ENCODE data around the gene TMEM92.
A peak's percentile ranks its signal among the peaks of the same experiment; 100 is the strongest.
"Not testable (repeated sequence)": the region's sequence is repeated elsewhere in the genome, so short reads cannot be mapped to it uniquely, and the experiment has no call there.

The TMEM92 gene

DNA sequence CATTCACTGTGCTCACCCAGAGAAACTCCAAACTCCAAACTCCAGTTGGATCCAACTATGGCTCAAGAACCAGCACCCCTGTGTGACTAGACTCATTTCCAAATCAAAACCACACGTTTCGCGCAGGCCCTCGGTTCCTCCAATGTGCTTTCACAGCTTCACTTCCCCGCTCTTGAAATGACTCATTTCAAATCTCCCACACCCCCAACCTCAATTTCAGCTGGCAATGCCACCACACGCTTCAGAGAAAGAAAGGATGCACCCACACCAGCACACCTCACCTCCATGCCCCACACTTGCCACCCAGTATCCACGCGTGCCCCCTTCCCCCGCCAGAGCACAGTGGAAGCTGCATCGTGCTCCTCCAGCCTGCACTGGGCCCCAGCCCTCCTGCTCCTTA is 9.0 kb downstream of the TMEM92 start:
- H2BK12ac ChIP-seq (ENCODE audit: low read length): peak overlapping the region; percentile 26
- H3K23ac ChIP-seq (ENCODE audit: low read depth, low read length, poor library complexity): no peak overlapping the region
- H4K8ac ChIP-seq (ENCODE audit: low read depth, low read length): no peak overlapping the region
- peaks cover 0 to 33% (median 0%) of the 10 kb centered on the region in 3 experiments for H3K27me3 ChIP-seq (ENCODE audit: control insufficient read depth in 3 of 3, insufficient read depth in 3 of 3, low read depth in 1 of 3, low read length in 3 of 3)
- no peaks in the 10 kb centered on the region for H3K9me3 ChIP-seq (replicated peaks in 1 of 2; ENCODE audit: control insufficient read depth in 2 of 2, insufficient read depth in 1 of 2, low read depth in 1 of 2, low read length in 2 of 2)
- H3K4me3 ChIP-seq (ENCODE audit: low read length in 2 of 2): no peak overlapping the region
- H3K14ac ChIP-seq (ENCODE audit: low read length): peak overlapping the region; percentile 67
- no peak overlapping the region for H4K91ac ChIP-seq (ENCODE audit: low read depth, low read length, poor library complexity)
- H2BK5ac ChIP-seq (ENCODE audit: low read length): no peak overlapping the region
- WGBS, 2 donors (ENCODE audit: extremely low coverage in 2 of 2, insufficient read length in 2 of 2, insufficient replicate concordance in 1 of 2): no CpG with 5 or more reads among the region's 10 CpGs
- no peak overlapping the region for H2BK15ac ChIP-seq (ENCODE audit: low read length)
- H3K4ac ChIP-seq (ENCODE audit: low read length): no peak overlapping the region
- H3K79me1 ChIP-seq (ENCODE audit: low read depth, low read length): no peaks in the 10 kb centered on the region
- H3K36me3 ChIP-seq (replicated peaks in 1 of 2; ENCODE audit: control insufficient read depth in 2 of 2, insufficient read depth in 2 of 2, low read length in 2 of 2): no peaks in the 10 kb centered on the region
- no peak for DNase-seq (ENCODE audit: low spot score)
- peak overlapping the region; percentile 21 for H3K18ac ChIP-seq (ENCODE audit: low read length)
- H2AK5ac ChIP-seq (ENCODE audit: low read depth, low read length): peak overlapping the region; percentile 31
- no peak overlapping the region for H2BK120ac ChIP-seq (ENCODE audit: low read depth, low read length)
- no peak overlapping the region for H3K27ac ChIP-seq (replicated peaks; ENCODE audit: low read length)
- H3K4me1 ChIP-seq (ENCODE audit: control insufficient read depth in 2 of 2, insufficient read depth in 1 of 2, low read depth in 1 of 2, low read length in 2 of 2): peaks cover 0 to 10% of the 10 kb centered on the region in 2 donors
- H2AFZ ChIP-seq (ENCODE audit: low read length): no peak overlapping the region
- peak overlapping the region; percentile 61 for H3K9ac ChIP-seq (ENCODE audit: low read depth, low read length, poor library complexity)
- H3K4me2 ChIP-seq (ENCODE audit: insufficient read depth, low read length, poor library complexity, severe bottlenecking): no peak overlapping the region

DNA sequence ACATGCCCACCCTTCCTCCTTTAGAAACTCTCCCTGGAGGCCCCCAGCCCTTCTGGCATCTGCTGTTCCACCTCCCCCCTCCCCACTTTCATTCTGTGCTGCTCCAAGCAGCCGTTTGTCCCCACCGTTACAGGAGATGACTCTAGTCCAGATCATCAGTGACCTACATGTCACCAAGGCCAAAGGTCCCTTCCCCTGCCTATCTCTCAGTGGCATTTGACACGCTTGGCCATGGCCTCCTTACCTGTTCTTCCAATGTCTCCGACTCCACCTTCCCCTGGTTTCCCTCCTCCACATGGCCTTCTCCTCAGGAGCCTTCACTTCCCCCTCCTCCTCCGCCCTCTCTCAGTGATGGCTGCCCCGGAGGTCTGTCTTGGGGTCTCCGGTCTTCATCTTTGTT is 9.4 kb downstream of the TMEM92 start:
- no peak overlapping the region for H2AFZ ChIP-seq (ENCODE audit: low read length)
- no peaks in the 10 kb centered on the region for H3K9me3 ChIP-seq (replicated peaks in 1 of 2; ENCODE audit: control insufficient read depth in 2 of 2, insufficient read depth in 1 of 2, low read depth in 1 of 2, low read length in 2 of 2)
- H3K4ac ChIP-seq (ENCODE audit: low read length): no peak overlapping the region
- H3K9ac ChIP-seq (ENCODE audit: low read depth, low read length, poor library complexity): no peak overlapping the region
- no peak overlapping the region for H3K4me2 ChIP-seq (ENCODE audit: insufficient read depth, low read length, poor library complexity, severe bottlenecking)
- peak overlapping the region; percentile 31 for H2AK5ac ChIP-seq (ENCODE audit: low read depth, low read length)
- H3K4me1 ChIP-seq (ENCODE audit: control insufficient read depth in 2 of 2, insufficient read depth in 1 of 2, low read depth in 1 of 2, low read length in 2 of 2): peaks cover 0 to 10% of the 10 kb centered on the region in 2 donors
- no peak overlapping the region for H4K91ac ChIP-seq (ENCODE audit: low read depth, low read length, poor library complexity)
- no peak for DNase-seq (ENCODE audit: low spot score)
- no peak overlapping the region for H2BK5ac ChIP-seq (ENCODE audit: low read length)
- no peak overlapping the region for H3K27ac ChIP-seq (replicated peaks; ENCODE audit: low read length)
- no peak overlapping the region for H3K4me3 ChIP-seq (ENCODE audit: low read length in 2 of 2)
- peak overlapping the region; percentile 86 for H3K23ac ChIP-seq (ENCODE audit: low read depth, low read length, poor library complexity)
- H3K36me3 ChIP-seq (replicated peaks in 1 of 2; ENCODE audit: control insufficient read depth in 2 of 2, insufficient read depth in 2 of 2, low read length in 2 of 2): no peaks in the 10 kb centered on the region
- H3K18ac ChIP-seq (ENCODE audit: low read length): peak overlapping the region; percentile 77
- WGBS, 2 donors (ENCODE audit: extremely low coverage in 2 of 2, insufficient read length in 2 of 2, insufficient replicate concordance in 1 of 2): no CpG with 5 or more reads among the region's 7 CpGs
- H3K79me1 ChIP-seq (ENCODE audit: low read depth, low read length): no peaks in the 10 kb centered on the region
- no peak overlapping the region for H2BK15ac ChIP-seq (ENCODE audit: low read length)
- peaks cover 0 to 33% (median 0%) of the 10 kb centered on the region in 3 experiments for H3K27me3 ChIP-seq (ENCODE audit: control insufficient read depth in 3 of 3, insufficient read depth in 3 of 3, low read depth in 1 of 3, low read length in 3 of 3)
- no peak overlapping the region for H2BK120ac ChIP-seq (ENCODE audit: low read depth, low read length)
- no peak overlapping the region for H2BK12ac ChIP-seq (ENCODE audit: low read length)
- H4K8ac ChIP-seq (ENCODE audit: low read depth, low read length): no peak overlapping the region
- peak overlapping the region; percentile 67 for H3K14ac ChIP-seq (ENCODE audit: low read length)

DNA sequence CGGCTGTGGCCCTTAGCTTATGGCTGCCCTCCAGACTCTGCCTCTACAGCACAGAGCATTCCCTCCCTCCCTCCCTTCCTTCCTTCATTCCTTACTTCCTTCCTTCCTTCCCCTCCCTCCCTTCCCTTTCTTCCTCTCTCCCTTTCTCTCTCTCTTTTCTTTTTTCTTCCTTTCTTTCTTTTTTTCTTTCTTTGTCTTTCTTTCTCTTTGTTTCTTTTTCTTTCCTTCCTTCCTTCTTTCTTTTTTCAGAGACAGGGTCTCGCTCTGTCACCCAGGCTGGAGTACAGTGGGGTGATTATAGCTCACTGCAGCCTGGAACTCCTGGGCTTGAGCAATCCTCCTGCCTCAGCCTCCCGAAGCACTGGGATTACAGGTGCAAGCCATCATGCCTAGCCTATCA is 11.7 kb downstream of the TMEM92 start:
- Histone ChIP-seq H3K27me3 (ENCODE audit: control insufficient read depth in 3 of 3, insufficient read depth in 3 of 3, low read depth in 1 of 3, low read length in 3 of 3) (peaks cover 0 to 39% (median 0%) of the 10 kb centered on the region in 3 experiments), H3K36me3 (replicated peaks in 1 of 2; ENCODE audit: control insufficient read depth in 2 of 2, insufficient read depth in 2 of 2, low read length in 2 of 2) (no peaks in the 10 kb centered on the region), H2BK120ac (ENCODE audit: low read depth, low read length) (no peak overlapping the region), H3K9me3 (replicated peaks in 1 of 2; ENCODE audit: control insufficient read depth in 2 of 2, insufficient read depth in 1 of 2, low read depth in 1 of 2, low read length in 2 of 2) (no peaks in the 10 kb centered on the region), H3K4ac (ENCODE audit: low read length) (no peak overlapping the region), H2BK15ac (ENCODE audit: low read length) (no peak overlapping the region), H2BK5ac (ENCODE audit: low read length) (no peak overlapping the region), H2AFZ (ENCODE audit: low read length) (no peak overlapping the region), H3K4me2 (ENCODE audit: insufficient read depth, low read length, poor library complexity, severe bottlenecking) (no peak overlapping the region), H3K9ac (ENCODE audit: low read depth, low read length, poor library complexity) (no peak overlapping the region), H2BK12ac (ENCODE audit: low read length) (no peak overlapping the region), H3K27ac (replicated peaks; ENCODE audit: low read length) (no peak overlapping the region), H3K23ac (ENCODE audit: low read depth, low read length, poor library complexity) (no peak overlapping the region), H3K79me1 (ENCODE audit: low read depth, low read length) (no peaks in the 10 kb centered on the region), H4K8ac (ENCODE audit: low read depth, low read length) (no peak overlapping the region), H3K14ac (ENCODE audit: low read length) (no peak overlapping the region), H3K4me3 (ENCODE audit: low read length in 2 of 2) (no peak overlapping the region), H4K91ac (ENCODE audit: low read depth, low read length, poor library complexity) (no peak overlapping the region), H3K4me1 (ENCODE audit: control insufficient read depth in 2 of 2, insufficient read depth in 1 of 2, low read depth in 1 of 2, low read length in 2 of 2) (peaks cover 0 to 6% of the 10 kb centered on the region in 2 donors), H2AK5ac (ENCODE audit: low read depth, low read length) (no peak overlapping the region), H3K18ac (ENCODE audit: low read length) (no peak overlapping the region)
- no CpG with 5 or more reads among the region's 3 CpGs for WGBS, 2 donors (ENCODE audit: extremely low coverage in 2 of 2, insufficient read length in 2 of 2, insufficient replicate concordance in 1 of 2)
- no peak for DNase-seq (ENCODE audit: low spot score)

DNA sequence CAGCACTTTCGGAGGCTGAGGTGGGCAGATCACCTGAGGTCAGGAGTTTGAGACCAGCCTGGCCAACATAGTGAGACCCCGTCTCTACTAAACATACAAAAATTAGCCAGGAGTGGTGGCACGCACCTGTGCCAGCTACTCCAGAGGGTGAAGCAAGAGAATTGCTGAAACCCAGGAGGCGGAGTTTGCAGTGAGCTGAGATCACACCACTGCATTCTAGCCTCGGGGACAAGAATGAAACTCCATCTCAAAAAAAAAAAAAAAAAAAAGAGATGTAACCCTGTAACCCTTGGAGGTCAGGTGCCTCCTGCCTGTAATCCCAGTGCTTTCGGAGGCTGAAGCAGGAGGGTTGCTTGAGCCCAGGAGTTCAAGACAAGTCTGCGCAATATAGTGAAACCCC is 13.0 kb downstream of the TMEM92 start:
- not testable (repeated sequence) for H2BK15ac ChIP-seq (ENCODE audit: low read length); H2BK5ac ChIP-seq (ENCODE audit: low read length); H3K23ac ChIP-seq (ENCODE audit: low read depth, low read length, poor library complexity); DNase-seq (ENCODE audit: low spot score); H3K4me2 ChIP-seq (ENCODE audit: insufficient read depth, low read length, poor library complexity, severe bottlenecking); H3K79me1 ChIP-seq (ENCODE audit: low read depth, low read length); H3K4ac ChIP-seq (ENCODE audit: low read length); H2AFZ ChIP-seq (ENCODE audit: low read length); H4K91ac ChIP-seq (ENCODE audit: low read depth, low read length, poor library complexity); H3K36me3 ChIP-seq (replicated peaks in 1 of 2; ENCODE audit: control insufficient read depth in 2 of 2, insufficient read depth in 2 of 2, low read length in 2 of 2); H2BK12ac ChIP-seq (ENCODE audit: low read length); H3K9me3 ChIP-seq (replicated peaks in 1 of 2; ENCODE audit: control insufficient read depth in 2 of 2, insufficient read depth in 1 of 2, low read depth in 1 of 2, low read length in 2 of 2); H3K4me3 ChIP-seq (ENCODE audit: low read length in 2 of 2); H3K14ac ChIP-seq (ENCODE audit: low read length); H2BK120ac ChIP-seq (ENCODE audit: low read depth, low read length); H2AK5ac ChIP-seq (ENCODE audit: low read depth, low read length); H3K9ac ChIP-seq (ENCODE audit: low read depth, low read length, poor library complexity); H3K4me1 ChIP-seq (ENCODE audit: control insufficient read depth in 2 of 2, insufficient read depth in 1 of 2, low read depth in 1 of 2, low read length in 2 of 2); H4K8ac ChIP-seq (ENCODE audit: low read depth, low read length); H3K27ac ChIP-seq (replicated peaks; ENCODE audit: low read length); H3K18ac ChIP-seq (ENCODE audit: low read length)
- peaks cover 0 to 30% (median 0%) of the 10 kb centered on the region in 3 experiments for H3K27me3 ChIP-seq (ENCODE audit: control insufficient read depth in 3 of 3, insufficient read depth in 3 of 3, low read depth in 1 of 3, low read length in 3 of 3)
- no CpG with 5 or more reads among the region's 7 CpGs for WGBS, 2 donors (ENCODE audit: extremely low coverage in 2 of 2, insufficient read length in 2 of 2, insufficient replicate concordance in 1 of 2)
